22Rv1 (cell line): Measurements from ENCODE around the gene RAB5IF.

ENCODE experiments used
- ZFX ChIP-seq: fragments of 450-650 bp; IDR thresholded peaks from 2 replicates; pipeline ENCODE4 v1.6.1; 2017; ENCODE audit warnings: antibody characterized with exemption, borderline replicate concordance
- TF ChIP-seq, protein P1 (sequence below): fragments of 450-650 bp; IDR thresholded peaks from 2 replicates; pipeline ENCODE4 v1.5.1; 2017; ENCODE audit warnings: mild to moderate bottlenecking

GRCh38 chr20:36624944-36625324 is 19.4 kb downstream of the RAB5IF start:
- TF ChIP-seq, protein P1, sequence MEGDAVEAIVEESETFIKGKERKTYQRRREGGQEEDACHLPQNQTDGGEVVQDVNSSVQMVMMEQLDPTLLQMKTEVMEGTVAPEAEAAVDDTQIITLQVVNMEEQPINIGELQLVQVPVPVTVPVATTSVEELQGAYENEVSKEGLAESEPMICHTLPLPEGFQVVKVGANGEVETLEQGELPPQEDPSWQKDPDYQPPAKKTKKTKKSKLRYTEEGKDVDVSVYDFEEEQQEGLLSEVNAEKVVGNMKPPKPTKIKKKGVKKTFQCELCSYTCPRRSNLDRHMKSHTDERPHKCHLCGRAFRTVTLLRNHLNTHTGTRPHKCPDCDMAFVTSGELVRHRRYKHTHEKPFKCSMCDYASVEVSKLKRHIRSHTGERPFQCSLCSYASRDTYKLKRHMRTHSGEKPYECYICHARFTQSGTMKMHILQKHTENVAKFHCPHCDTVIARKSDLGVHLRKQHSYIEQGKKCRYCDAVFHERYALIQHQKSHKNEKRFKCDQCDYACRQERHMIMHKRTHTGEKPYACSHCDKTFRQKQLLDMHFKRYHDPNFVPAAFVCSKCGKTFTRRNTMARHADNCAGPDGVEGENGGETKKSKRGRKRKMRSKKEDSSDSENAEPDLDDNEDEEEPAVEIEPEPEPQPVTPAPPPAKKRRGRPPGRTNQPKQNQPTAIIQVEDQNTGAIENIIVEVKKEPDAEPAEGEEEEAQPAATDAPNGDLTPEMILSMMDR: no peak
- TF ChIP-seq ZFX: no peak
